ENCODE measurements around the gene MTCL3.
A peak's percentile ranks its signal among the peaks of the same experiment; 100 is the strongest.

DNA sequence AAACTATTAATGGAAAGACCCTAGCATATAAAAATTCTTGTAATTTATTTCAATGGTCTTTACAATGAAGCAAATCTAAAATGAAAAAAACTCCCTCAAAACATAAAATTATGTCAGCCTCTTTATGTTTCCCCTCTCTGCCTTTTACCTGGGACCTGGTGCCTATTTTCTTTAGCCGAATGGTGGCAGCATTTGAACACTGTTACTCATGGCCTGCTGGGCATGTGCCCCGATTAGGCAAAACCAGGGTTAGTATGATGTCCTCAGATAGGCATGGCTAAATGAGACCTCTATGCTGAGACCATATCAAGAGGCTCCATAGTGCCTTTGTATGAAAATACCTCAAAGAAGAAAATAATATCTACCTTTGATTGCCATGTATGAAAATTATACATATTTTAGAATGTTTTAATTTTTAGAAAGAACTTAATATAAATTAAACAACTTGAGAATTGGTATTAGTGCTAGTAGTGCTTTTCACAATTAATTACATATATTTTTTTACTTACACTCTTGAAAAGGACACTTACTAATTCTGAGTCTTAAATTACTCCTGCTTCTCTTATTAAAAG lies 35.4 kb upstream of the MTCL3 start:
- TF ChIP-seq CTCF (IDR thresholded peaks at IDR 0.05; ENCODE audit: extremely low read depth in 1 of 2, insufficient read depth in 1 of 2, low read depth in 1 of 2, low read length in 2 of 2): peak in 1 of 2 donors; percentile 32
- TF ChIP-seq GATA2 (IDR thresholded peaks at IDR 0.05; ENCODE audit: insufficient read depth, insufficient read length, low read depth, low read length): no peak
- no peak for TF ChIP-seq FOS (IDR thresholded peaks at IDR 0.05; ENCODE audit: borderline replicate concordance, insufficient read depth, low read length)
- TF ChIP-seq POLR2A (IDR thresholded peaks at IDR 0.05; ENCODE audit: low read depth, low read length): no peak
